K562 (cell line): ENCODE results near the gene SMIM30. TPM values are rescaled to one million over a fixed set of nuclear protein-coding genes. Genes with fewer than 3 reads are reported as not detected.
A peak's percentile ranks its signal among the peaks of the same experiment; 100 is the strongest.

Source experiments
- CCAR2 ChIP-seq: fragments of 200-400 bp; formaldehyde crosslinking; IDR thresholded peaks from 2 replicates; pipeline ENCODE4 v1.6.1; 2017; ENCODE audit warnings: mild to moderate bottlenecking, low read depth, low read length
- GABPB1 ChIP-seq: sonication (generic); formaldehyde crosslinking; IDR thresholded peaks from 2 replicates; pipeline ENCODE4 v1.8.0; 2022; ENCODE audit warnings: mild to moderate bottlenecking, missing genetic modification reagents
- GTF2F1 ChIP-seq: IDR thresholded peaks from 2 replicates; pipeline ENCODE4 v1.6.1; 2011; ENCODE audit warnings: low read depth, low read length, improper control_type of control experiment
- HNRNPUL1 ChIP-seq: fragments of 200-400 bp; formaldehyde crosslinking; IDR thresholded peaks from 2 replicates; pipeline ENCODE4 v1.6.1; 2017; ENCODE audit warnings: low read length
- KLF16 ChIP-seq: IDR thresholded peaks from 2 replicates; pipeline ENCODE4 v1.6.1; 2016; ENCODE audit warnings: antibody characterized with exemption
- NCOA4 ChIP-seq: fragments of 450-650 bp; IDR thresholded peaks from 2 replicates; pipeline ENCODE4 v1.6.1; 2018; ENCODE audit warnings: mild to moderate bottlenecking; ENCODE audit not compliant: partially characterized antibody
- POLR3G ChIP-seq: IDR thresholded peaks from 2 replicates; pipeline ENCODE4 v1.6.1; 2011; ENCODE audit not compliant: insufficient read length, insufficient replicate concordance; ENCODE audit errors: extremely low read depth
- PYGO2 ChIP-seq: fragments of 450-650 bp; IDR thresholded peaks from 2 replicates; pipeline ENCODE4 v1.6.1; 2016; ENCODE audit warnings: mild to moderate bottlenecking, missing genetic modification characterization, moderate library complexity, missing compliant biosample characterization
- SIN3A ChIP-seq, 2 experiments: fragments of 150-350 bp in 1 of 2; IDR thresholded peaks; 2 replicates each; pipeline ENCODE4 v1.6.1; 2011 to 2016; ENCODE audit warnings: borderline replicate concordance in 2 of 2, low read depth in 2 of 2, low read length in 2 of 2, mild to moderate bottlenecking in 2 of 2, moderate library complexity in 2 of 2; ENCODE audit not compliant: control insufficient read depth in 1 of 2
- TCF3 ChIP-seq: sonication (generic); formaldehyde crosslinking; IDR thresholded peaks from 2 replicates; pipeline ENCODE4 v1.4.0; 2020; ENCODE audit warnings: mild to moderate bottlenecking, missing genetic modification reagents
- TFAM ChIP-seq: fragments of 250-450 bp; sonication (Bioruptor Pico); conservative IDR thresholded peaks from 2 replicates; pipeline ENCODE4 v1.5.0; 2021; ENCODE audit warnings: mild to moderate bottlenecking, moderate library complexity
- TRIM28 ChIP-seq: fragments of 450-650 bp; IDR thresholded peaks from 2 replicates; pipeline ENCODE4 v1.6.1; 2017
- XRCC4 ChIP-seq: IDR thresholded peaks from one replicate; pipeline ENCODE4 v1.6.1; 2011; ENCODE audit not compliant: insufficient read depth, insufficient read length; ENCODE audit errors: extremely low read depth
- ZNF212 ChIP-seq: fragments of 450-650 bp; formaldehyde crosslinking; IDR thresholded peaks from 2 replicates; pipeline ENCODE4 v1.4.0; 2020; ENCODE audit warnings: mild to moderate bottlenecking
- ZNF274 ChIP-seq: IDR thresholded peaks from 2 replicates; pipeline ENCODE4 v1.6.1; 2011; ENCODE audit warnings: low read depth, mild to moderate bottlenecking, low read length, moderate library complexity, borderline replicate concordance
- ZNF431 ChIP-seq: sonication (generic); formaldehyde crosslinking; IDR thresholded peaks from 2 replicates; pipeline ENCODE4 v1.8.0; 2022; ENCODE audit warnings: mild to moderate bottlenecking, missing genetic modification reagents
- ZNF764 ChIP-seq: fragments of 250-450 bp; sonication (Bioruptor Pico); IDR thresholded peaks from 2 replicates; pipeline ENCODE4 v1.4.0; 2020; ENCODE audit warnings: low read depth, mild to moderate bottlenecking, moderate library complexity
- polyA plus RNA-seq, 8 experiments: library from polyadenylated mRNA; depleted of rRNA in 4 of 8; stranded (reverse) in 5 of 8; unstranded in 3 of 8; fragments of >200 nt; fragmentation: Nextera tagmentation in 2 of 8; fragmentation: Illumina TruSeq in 1 of 8; extraction: Ambion mirVana in 2 of 8; extraction: Trizol in 1 of 8; gene quantifications; 2 replicates each; pipeline versions ENCODE4 v1.2.1 to v1.2.3, GENCODE V29; 2011 to 2014; ENCODE audit warnings: inconsistent platforms in 1 of 8, missing spikeins in 1 of 8
- total RNA-seq, 7 experiments: library from RNA; depleted of rRNA in 6 of 7; stranded (reverse); fragments of >200 nt in 6 of 7; fragmentation: Illumina TruSeq in 2 of 7; extraction: Trizol in 2 of 7; gene quantifications; 2 replicates each; pipeline versions ENCODE4 v1.2.1 to v1.2.3, GENCODE V29; 2011 to 2021; ENCODE audit warnings: low replicate concordance in 1 of 7
- TF ChIP-seq, protein P1 (sequence below): fragments of 450-650 bp; IDR thresholded peaks from 2 replicates; pipeline ENCODE4 v1.6.1; 2014; ENCODE audit warnings: low read depth, mild to moderate bottlenecking, moderate library complexity, borderline replicate concordance
- TF ChIP-seq, protein P2 (sequence below): fragments of 450-650 bp; IDR thresholded peaks from 2 replicates; pipeline ENCODE4 v1.6.1; 2017; ENCODE audit warnings: mild to moderate bottlenecking, moderate library complexity
- TF ChIP-seq, protein P3 (sequence below): sonication (generic); formaldehyde crosslinking; IDR thresholded peaks from 2 replicates; pipeline ENCODE4 v1.9.0; 2022; ENCODE audit warnings: mild to moderate bottlenecking, missing genetic modification reagents
- TF ChIP-seq, protein P4 (sequence below): fragments of 250-450 bp; sonication (Bioruptor Pico); IDR thresholded peaks from 2 replicates; pipeline ENCODE4 v1.5.0; 2021
- TF ChIP-seq, protein P5 (sequence below), 2 experiments: IDR thresholded peaks; 2 replicates each; pipeline ENCODE4 v1.6.1; 2011; ENCODE audit warnings: borderline replicate concordance in 1 of 2, control low read depth in 1 of 2, low read depth in 1 of 2, low read length in 1 of 2, mild to moderate bottlenecking in 1 of 2, mixed read lengths in 1 of 2, moderate library complexity in 1 of 2; ENCODE audit not compliant: insufficient read depth in 1 of 2, insufficient read length in 1 of 2, poor library complexity in 1 of 2, severe bottlenecking in 1 of 2; ENCODE audit errors: extremely low read depth in 1 of 2

Gene SMIM30
- total and polyA plus RNA-seq, 9 of the 15 experiments (the other 6 are each of a cell fraction or from before 2014, with no cell fraction given), result 161 to 891 (median 316) TPM

DNA sequence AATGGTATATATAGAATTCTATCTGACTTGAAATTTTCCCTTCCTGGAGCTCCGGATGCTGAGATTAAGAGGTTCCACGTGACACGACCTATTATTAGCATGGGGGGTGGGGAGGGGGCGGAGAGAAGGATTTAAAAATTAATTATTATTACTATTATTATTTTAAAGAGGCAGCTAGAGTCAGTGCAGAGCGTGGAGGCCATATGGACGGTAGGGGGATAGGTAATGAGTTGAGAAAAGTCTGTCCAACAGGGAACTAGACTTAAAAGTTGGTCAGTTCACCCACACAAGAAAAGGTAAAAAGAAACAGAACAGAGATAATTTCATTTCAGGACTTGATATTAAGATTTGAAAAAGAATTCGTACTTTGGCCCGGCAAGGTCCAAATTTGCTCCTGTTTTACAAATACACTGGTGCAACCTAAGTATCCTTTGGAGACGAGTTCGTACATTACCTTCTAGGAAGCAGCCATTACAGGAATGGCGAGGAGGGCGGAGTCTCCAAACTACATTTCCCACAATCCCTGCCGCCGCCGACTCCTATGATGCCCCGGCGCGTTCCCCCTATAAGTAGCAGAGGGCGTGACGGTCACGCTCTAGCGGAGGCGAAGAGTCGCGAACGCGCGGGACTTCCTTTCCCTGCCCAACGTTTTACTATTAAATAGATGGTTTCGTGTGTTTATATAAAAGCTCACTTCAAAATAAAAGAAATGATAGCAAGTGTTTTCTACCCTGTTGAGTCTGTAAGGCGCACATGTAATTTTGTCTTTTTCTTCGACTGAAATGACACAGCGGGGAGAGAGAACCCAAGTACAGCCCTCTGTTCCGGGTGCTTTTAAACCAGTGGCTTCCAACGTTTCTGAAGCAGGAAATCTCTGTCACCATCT lies at the start of gene SMIM30 (continued):
- TF ChIP-seq, protein P1, sequence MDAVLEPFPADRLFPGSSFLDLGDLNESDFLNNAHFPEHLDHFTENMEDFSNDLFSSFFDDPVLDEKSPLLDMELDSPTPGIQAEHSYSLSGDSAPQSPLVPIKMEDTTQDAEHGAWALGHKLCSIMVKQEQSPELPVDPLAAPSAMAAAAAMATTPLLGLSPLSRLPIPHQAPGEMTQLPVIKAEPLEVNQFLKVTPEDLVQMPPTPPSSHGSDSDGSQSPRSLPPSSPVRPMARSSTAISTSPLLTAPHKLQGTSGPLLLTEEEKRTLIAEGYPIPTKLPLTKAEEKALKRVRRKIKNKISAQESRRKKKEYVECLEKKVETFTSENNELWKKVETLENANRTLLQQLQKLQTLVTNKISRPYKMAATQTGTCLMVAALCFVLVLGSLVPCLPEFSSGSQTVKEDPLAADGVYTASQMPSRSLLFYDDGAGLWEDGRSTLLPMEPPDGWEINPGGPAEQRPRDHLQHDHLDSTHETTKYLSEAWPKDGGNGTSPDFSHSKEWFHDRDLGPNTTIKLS, result peak; percentile 79; the same call in 1 of the 2 replicates
- TF ChIP-seq, protein P2, sequence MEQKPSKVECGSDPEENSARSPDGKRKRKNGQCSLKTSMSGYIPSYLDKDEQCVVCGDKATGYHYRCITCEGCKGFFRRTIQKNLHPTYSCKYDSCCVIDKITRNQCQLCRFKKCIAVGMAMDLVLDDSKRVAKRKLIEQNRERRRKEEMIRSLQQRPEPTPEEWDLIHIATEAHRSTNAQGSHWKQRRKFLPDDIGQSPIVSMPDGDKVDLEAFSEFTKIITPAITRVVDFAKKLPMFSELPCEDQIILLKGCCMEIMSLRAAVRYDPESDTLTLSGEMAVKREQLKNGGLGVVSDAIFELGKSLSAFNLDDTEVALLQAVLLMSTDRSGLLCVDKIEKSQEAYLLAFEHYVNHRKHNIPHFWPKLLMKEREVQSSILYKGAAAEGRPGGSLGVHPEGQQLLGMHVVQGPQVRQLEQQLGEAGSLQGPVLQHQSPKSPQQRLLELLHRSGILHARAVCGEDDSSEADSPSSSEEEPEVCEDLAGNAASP, result no peak
- TF ChIP-seq POLR3G, result no peak
- TF ChIP-seq GTF2F1, result peak; percentile 70; the same call in 1 of the 2 replicates
- TF ChIP-seq ZNF274, result no peak
- TF ChIP-seq KLF16, result no peak
- no peak for TF ChIP-seq NCOA4
- TF ChIP-seq ZNF212, result no peak
- TF ChIP-seq, protein P3, sequence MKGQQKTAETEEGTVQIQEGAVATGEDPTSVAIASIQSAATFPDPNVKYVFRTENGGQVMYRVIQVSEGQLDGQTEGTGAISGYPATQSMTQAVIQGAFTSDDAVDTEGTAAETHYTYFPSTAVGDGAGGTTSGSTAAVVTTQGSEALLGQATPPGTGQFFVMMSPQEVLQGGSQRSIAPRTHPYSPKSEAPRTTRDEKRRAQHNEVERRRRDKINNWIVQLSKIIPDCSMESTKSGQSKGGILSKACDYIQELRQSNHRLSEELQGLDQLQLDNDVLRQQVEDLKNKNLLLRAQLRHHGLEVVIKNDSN (CRISPR knock-in tag), result peak; percentile 24; the same call in 1 of the 2 replicates
- TF ChIP-seq, protein P4, sequence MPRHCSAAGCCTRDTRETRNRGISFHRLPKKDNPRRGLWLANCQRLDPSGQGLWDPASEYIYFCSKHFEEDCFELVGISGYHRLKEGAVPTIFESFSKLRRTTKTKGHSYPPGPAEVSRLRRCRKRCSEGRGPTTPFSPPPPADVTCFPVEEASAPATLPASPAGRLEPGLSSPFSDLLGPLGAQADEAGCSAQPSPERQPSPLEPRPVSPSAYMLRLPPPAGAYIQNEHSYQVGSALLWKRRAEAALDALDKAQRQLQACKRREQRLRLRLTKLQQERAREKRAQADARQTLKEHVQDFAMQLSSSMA (CRISPR knock-in tag), result 0 out of 2 replicates have a peak, but pooled peaks have one; percentile 29
- TF ChIP-seq PYGO2 (tag), result no peak
- TF ChIP-seq ZNF431 (CRISPR knock-in tag), result no peak
- peak; percentile 74 for TF ChIP-seq TRIM28
- TF ChIP-seq, protein P5, sequence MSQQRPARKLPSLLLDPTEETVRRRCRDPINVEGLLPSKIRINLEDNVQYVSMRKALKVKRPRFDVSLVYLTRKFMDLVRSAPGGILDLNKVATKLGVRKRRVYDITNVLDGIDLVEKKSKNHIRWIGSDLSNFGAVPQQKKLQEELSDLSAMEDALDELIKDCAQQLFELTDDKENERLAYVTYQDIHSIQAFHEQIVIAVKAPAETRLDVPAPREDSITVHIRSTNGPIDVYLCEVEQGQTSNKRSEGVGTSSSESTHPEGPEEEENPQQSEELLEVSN (IDR thresholded peaks at IDR 0.05; ENCODE audit: borderline replicate concordance in 1 of 2, extremely low read depth in 1 of 2, insufficient read depth in 1 of 2, insufficient read length in 1 of 2, low read depth in 1 of 2, low read length in 1 of 2, poor library complexity in 1 of 2, severe bottlenecking in 1 of 2), result peak; percentile 80 to 89
- no peak for TF ChIP-seq TCF3 (CRISPR knock-in tag)
- TF ChIP-seq GABPB1 (CRISPR knock-in tag), result peak; percentile 75; the same call in 1 of the 2 replicates
- no peak for TF ChIP-seq HNRNPUL1
- peak in 1 of 2 experiments; percentile 17; a peak in 1 of 4 replicates for TF ChIP-seq SIN3A (IDR thresholded peaks at IDR 0.05; ENCODE audit: borderline replicate concordance in 2 of 2, control insufficient read depth in 1 of 2, low read depth in 2 of 2, low read length in 2 of 2)
- no peak for TF ChIP-seq TFAM (CRISPR knock-in tag)
- TF ChIP-seq CCAR2, result no peak
- TF ChIP-seq ZNF764 (CRISPR knock-in tag), result no peak
- TF ChIP-seq XRCC4, result no peak
